ENCODE measurements around the gene METAP1D.

Gene METAP1D

GRCh38 chr2:172079838-172080640, 80.3 kb downstream of the METAP1D start:
- H3K4me3 Mint-ChIP-seq = no peak overlapping the region

GRCh38 chr2:172080641-172081220, 81.0 kb downstream of the METAP1D start:
- DNase-seq (ENCODE audit: low spot score in 2 of 2) (no peak), ATAC-seq (no peak)
- peaks cover 34% of the 10 kb centered on the region for H3K4me1 Mint-ChIP-seq
- no peak overlapping the region for H3K4me3 Mint-ChIP-seq
- H3K9me3 Mint-ChIP-seq = no peaks in the 10 kb centered on the region
- no peak overlapping the region for H3K27ac Mint-ChIP-seq
- H3K36me3 Mint-ChIP-seq = peaks cover 21% of the 10 kb centered on the region

More at GRCh38 chr2:172079838-172080640, 80.3 kb downstream of the METAP1D start:
- no peak for DNase-seq (ENCODE audit: low spot score in 2 of 2)
- Mint-ChIP-seq H3K9me3 (no peaks in the 10 kb centered on the region), H3K36me3 (peaks cover 18% of the 10 kb centered on the region), H3K4me1 (peaks cover 27% of the 10 kb centered on the region), H3K27ac (no peak overlapping the region)
- no peak for ATAC-seq

- ATAC-seq = no peak
- Mint-ChIP-seq H3K9me3 (no peaks in the 10 kb centered on the region), H3K4me3 (no peak overlapping the region), H3K4me1 (peaks cover 41% of the 10 kb centered on the region), H3K27ac (no peak overlapping the region), H3K36me3 (peaks cover 28% of the 10 kb centered on the region)
- no peak for DNase-seq (ENCODE audit: low spot score in 2 of 2)
These were observed 81.7 kb downstream of the METAP1D start for GRCh38 chr2:172081221-172082022.

- Mint-ChIP-seq H3K4me3 (peak overlapping the region; percentile 77), H3K27ac (no peak overlapping the region), H3K36me3 (peaks cover 37% of the 10 kb centered on the region), H3K9me3 (no peaks in the 10 kb centered on the region), H3K4me1 (peaks cover 50% of the 10 kb centered on the region)
- ATAC-seq (no peak), DNase-seq (ENCODE audit: low spot score in 2 of 2) (no peak)
These were observed 82.6 kb downstream of the METAP1D start for GRCh38 chr2:172082105-172082943.

GRCh38 chr2:172082944-172083627, 83.3 kb downstream of the METAP1D start:
- DNase-seq (ENCODE audit: low spot score in 2 of 2) (no peak), ATAC-seq (no peak)
- Mint-ChIP-seq H3K4me1 (peaks cover 57% of the 10 kb centered on the region), H3K27ac (no peak overlapping the region), H3K9me3 (no peaks in the 10 kb centered on the region), H3K36me3 (peaks cover 45% of the 10 kb centered on the region), H3K4me3 (peak overlapping the region; percentile 77)

GRCh38 chr2:172083628-172084394, 84.1 kb downstream of the METAP1D start:
- peak in 1 of 2 donors; percentile 57 for DNase-seq (ENCODE audit: low spot score in 2 of 2)
- Mint-ChIP-seq H3K4me1 (peaks cover 64% of the 10 kb centered on the region), H3K4me3 (peak overlapping the region; percentile 77), H3K9me3 (no peaks in the 10 kb centered on the region), H3K27ac (no peak overlapping the region), H3K36me3 (peaks cover 52% of the 10 kb centered on the region)
- no peak for ATAC-seq

- Mint-ChIP-seq H3K4me3 (peak overlapping the region; percentile 77), H3K36me3 (peaks cover 54% of the 10 kb centered on the region), H3K4me1 (peaks cover 64% of the 10 kb centered on the region), H3K27ac (no peak overlapping the region), H3K9me3 (no peaks in the 10 kb centered on the region)
- ATAC-seq = no peak
- DNase-seq (ENCODE audit: low spot score in 2 of 2) = no peak
These were observed 84.6 kb downstream of the METAP1D start for GRCh38 chr2:172084395-172084644.

- ATAC-seq (peak; percentile 88), DNase-seq (ENCODE audit: low spot score in 2 of 2) (peak in 1 of 2 donors; percentile 82)
- Mint-ChIP-seq H3K36me3 (peaks cover 53% of the 10 kb centered on the region), H3K4me3 (peak overlapping the region; percentile 77), H3K9me3 (no peaks in the 10 kb centered on the region), H3K27ac (no peak overlapping the region), H3K4me1 (peaks cover 64% of the 10 kb centered on the region)
These were observed 85.1 kb downstream of the METAP1D start for GRCh38 chr2:172084645-172085459.

GRCh38 chr2:172085460-172086159, 85.9 kb downstream of the METAP1D start, which contains the start of gene DLX1:
DLX1 (plus strand) TSS chr2:172085507; CDS start chr2:172085678, 171 bp downstream.
- ATAC-seq (peak; percentile 1), DNase-seq (ENCODE audit: low spot score in 2 of 2) (peak in 1 of 2 donors; percentile 63)
- Mint-ChIP-seq H3K36me3 (peaks cover 46% of the 10 kb centered on the region), H3K4me3 (peak within 1 kb of the TSS; percentile 77), H3K27ac (peak within 1 kb of the TSS; percentile 45), H3K9me3 (no peaks in the 10 kb centered on the region), H3K4me1 (peaks cover 64% of the 10 kb centered on the region)

- peak overlapping the region; percentile 77 for H3K4me3 Mint-ChIP-seq
- DNase-seq (ENCODE audit: low spot score in 2 of 2) = peak in 1 of 2 donors; percentile 67
- peak overlapping the region; percentile 37 for H3K27ac Mint-ChIP-seq
- H3K4me1 Mint-ChIP-seq = peaks cover 64% of the 10 kb centered on the region
- peak; percentile 62 for ATAC-seq
- H3K9me3 Mint-ChIP-seq = no peaks in the 10 kb centered on the region
- peaks cover 42% of the 10 kb centered on the region for H3K36me3 Mint-ChIP-seq
These were observed 86.8 kb downstream of the METAP1D start for GRCh38 chr2:172086241-172087206.

GRCh38 chr2:172087207-172087779, 87.5 kb downstream of the METAP1D start:
- DNase-seq (ENCODE audit: low spot score in 2 of 2) = no peak
- ATAC-seq = no peak
- peaks cover 42% of the 10 kb centered on the region for H3K36me3 Mint-ChIP-seq
- peak overlapping the region; percentile 37 for H3K27ac Mint-ChIP-seq
- peaks cover 64% of the 10 kb centered on the region for H3K4me1 Mint-ChIP-seq
- H3K9me3 Mint-ChIP-seq = no peaks in the 10 kb centered on the region
- H3K4me3 Mint-ChIP-seq = peak overlapping the region; percentile 77
